SIG-M5 treated with dmso at 0.1 percent for 504 hours (cell line): ENCODE measurements around the gene CMKLR1.

Source experiments
- DNase-seq: peaks from one replicate; lab custom pipeline; 2025; ENCODE audit not compliant: unreplicated experiment; lab: John Stamatoyannopoulos, UW

The CMKLR1 gene

GRCh38 chr12:108337235-108338223, 1.6 kb downstream of the CMKLR1 start:
- peak; percentile 50 for DNase-seq

GRCh38 chr12:108335349-108336119, 3.6 kb downstream of the CMKLR1 start:
- DNase-seq, result peak; percentile 73

- no peak for DNase-seq
These were observed 5.0 kb downstream of the CMKLR1 start for GRCh38 chr12:108333898-108334699.

DNA sequence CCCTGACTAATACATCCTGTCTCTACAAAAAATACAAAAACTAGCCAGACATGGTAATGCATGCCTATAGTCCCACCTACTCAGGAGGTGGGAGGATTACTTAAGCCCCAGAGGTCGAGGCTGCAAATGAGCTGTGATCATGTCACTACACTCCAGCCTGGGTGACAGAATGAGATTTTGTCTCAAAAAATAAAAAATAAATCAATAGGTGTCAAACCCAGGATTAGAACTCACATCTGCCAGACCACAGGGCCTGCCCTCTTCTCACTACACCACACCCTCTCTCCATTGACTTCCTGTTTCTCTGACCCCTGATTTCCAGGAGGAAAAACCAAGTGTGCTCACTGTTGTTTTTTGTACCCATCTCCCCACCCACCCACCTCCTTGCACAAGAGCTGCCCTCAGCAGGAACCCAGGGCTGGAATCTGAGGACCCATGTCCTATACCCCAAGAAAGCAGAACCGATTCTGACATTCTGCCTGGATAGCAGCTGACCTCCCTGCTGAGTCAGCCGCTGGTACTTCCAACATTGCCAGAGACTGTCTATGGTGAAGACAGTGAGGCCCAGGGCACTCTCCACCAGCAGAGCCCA, 6.2 kb downstream of the CMKLR1 start:
- DNase-seq, result peak; percentile 81

- DNase-seq, result no peak
These were observed 10.7 kb downstream of the CMKLR1 start for GRCh38 chr12:108328420-108328819.

GRCh38 chr12:108327621-108328344, 11.3 kb downstream of the CMKLR1 start:
- no peak for DNase-seq

DNA sequence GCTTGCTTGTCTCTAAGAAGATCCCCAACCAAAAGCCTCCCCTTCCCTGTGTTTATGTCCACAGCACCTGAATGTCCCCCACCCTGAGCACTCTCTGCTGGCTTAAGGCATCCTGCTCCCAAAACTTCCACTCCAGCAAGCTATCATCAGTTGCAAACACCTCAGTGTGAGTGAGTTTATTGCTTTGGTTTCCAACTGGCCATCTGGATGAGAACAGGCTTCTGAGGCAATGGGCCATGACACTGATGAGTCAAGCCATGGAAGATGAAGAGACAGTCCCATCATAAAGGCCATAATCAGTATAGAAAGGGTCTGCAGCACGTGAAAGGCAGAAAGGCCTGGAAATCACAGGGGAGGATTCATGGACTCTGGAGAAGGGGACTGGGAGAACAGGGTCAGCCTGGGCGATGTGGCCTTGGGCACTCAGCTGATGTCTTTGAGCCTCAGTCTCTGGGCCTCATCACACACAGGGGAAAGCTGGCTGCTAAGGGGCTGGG, 12.8 kb downstream of the CMKLR1 start:
- no peak for DNase-seq

DNA sequence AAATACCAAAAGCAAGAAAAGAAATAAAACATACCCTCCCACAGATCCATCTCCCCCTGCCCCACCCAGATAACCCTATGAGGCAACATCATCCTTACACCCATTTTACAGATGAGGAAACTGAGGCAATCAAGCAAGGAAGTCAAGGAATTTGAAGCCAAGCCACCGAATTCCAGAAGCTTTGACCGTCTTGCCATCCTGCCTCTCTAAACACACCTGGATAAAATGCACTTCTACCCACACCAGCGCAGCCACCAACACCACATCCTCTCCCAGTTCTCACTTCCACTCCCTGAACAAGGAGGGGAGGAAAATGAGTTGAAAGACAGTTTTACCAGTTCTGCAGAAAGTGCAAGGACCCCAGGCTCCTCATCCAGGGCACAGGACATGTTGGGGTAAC, 13.6 kb downstream of the CMKLR1 start:
- DNase-seq, result no peak

DNA sequence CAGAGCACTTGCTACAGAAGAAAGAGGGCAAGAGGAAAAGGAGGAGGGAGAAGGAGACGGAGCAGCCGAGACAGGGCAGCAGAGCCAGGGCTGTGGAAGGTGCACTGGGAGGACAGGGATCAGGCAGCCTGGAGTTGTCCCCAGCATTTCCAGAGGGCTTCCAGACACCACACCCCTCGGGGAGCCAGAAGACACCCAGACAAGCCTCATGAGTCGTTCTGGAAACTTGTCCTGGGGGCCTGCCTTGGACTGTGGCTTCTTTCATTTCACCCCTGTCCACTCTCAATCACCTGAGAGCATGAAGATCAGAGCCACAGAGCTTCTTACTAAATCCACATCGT, 14.1 kb downstream of the CMKLR1 start:
- DNase-seq, result no peak

- no peak for DNase-seq
These were observed 14.6 kb downstream of the CMKLR1 start for GRCh38 chr12:108324351-108325017.

- no peak for DNase-seq
These were observed 15.5 kb downstream of the CMKLR1 start for GRCh38 chr12:108323581-108323980.

- no peak for DNase-seq
These were observed 16.1 kb downstream of the CMKLR1 start for GRCh38 chr12:108322998-108323397.

DNA sequence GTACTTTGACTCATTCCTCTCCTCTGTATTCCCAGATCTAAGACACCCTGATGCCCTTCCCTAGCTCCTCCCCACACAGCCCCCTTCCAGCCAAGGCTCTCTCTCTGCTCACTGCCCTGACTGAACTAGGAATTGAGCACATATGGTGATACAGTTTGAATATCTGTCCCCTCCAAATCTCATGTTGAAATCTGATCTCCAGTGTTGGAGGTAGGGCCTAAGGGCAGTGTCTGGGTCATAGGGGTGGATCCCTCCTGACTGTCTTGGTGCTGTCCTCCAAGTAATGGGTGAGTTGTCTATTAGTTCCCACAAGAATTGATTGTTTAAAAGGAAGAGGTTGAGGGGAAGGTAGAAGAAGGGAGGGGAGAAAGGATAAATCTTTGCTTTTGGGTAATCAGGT, 17.4 kb downstream of the CMKLR1 start:
- DNase-seq, result no peak

- peak; percentile 29 for DNase-seq
These were observed 18.4 kb downstream of the CMKLR1 start for GRCh38 chr12:108320507-108321293.

GRCh38 chr12:108319277-108320234, 19.6 kb downstream of the CMKLR1 start:
- no peak for DNase-seq

GRCh38 chr12:108318472-108319275, 20.4 kb downstream of the CMKLR1 start:
- no peak for DNase-seq
